Endothelial cell of umbilical vein (primary cell): ENCODE results near the gene PDE11A.

Experiments used
- CTCF ChIP-seq, 2 donors: IDR thresholded peaks; 1 replicate in 1 of 2; 2 replicates in 1 of 2; pipeline ENCODE4 v1.5.1; 2011; ENCODE audit warnings: low read length in 2 of 2, mild to moderate bottlenecking in 2 of 2, moderate library complexity in 2 of 2, control low read depth in 1 of 2, inconsistent platforms in 1 of 2, low read depth in 1 of 2; ENCODE audit not compliant: insufficient read depth in 1 of 2; ENCODE audit errors: extremely low read depth in 1 of 2
- EZH2 ChIP-seq: IDR thresholded peaks from 2 replicates; pipeline ENCODE4 v1.6.1; 2012; ENCODE audit warnings: borderline replicate concordance, low read depth, mild to moderate bottlenecking, moderate library complexity, low read length, inconsistent platforms; ENCODE audit not compliant: severe bottlenecking
- MYC ChIP-seq: IDR thresholded peaks from one replicate; pipeline ENCODE4 v1.6.1; 2011; ENCODE audit warnings: mild to moderate bottlenecking, low read depth, low read length
- POLR2AphosphoS5 ChIP-seq: IDR thresholded peaks from 2 replicates; pipeline ENCODE4 v1.6.1; 2012; ENCODE audit warnings: low read depth, mild to moderate bottlenecking, control low read depth, low read length, moderate library complexity; ENCODE audit not compliant: insufficient read depth

- TF ChIP-seq EZH2 (no peak), MYC (no peak), POLR2AphosphoS5 (no peak), CTCF (IDR thresholded peaks at IDR 0.05; ENCODE audit: extremely low read depth in 1 of 2, insufficient read depth in 1 of 2, low read depth in 1 of 2, low read length in 2 of 2) (no peak)
These were observed 414.3 kb downstream of the PDE11A start for GRCh38 chr2:177658309-177658708.
